GM19468 (cell line): ENCODE measurements around the gene FAM186B.

Source experiments
- ATAC-seq: cut with Tn5 transposase; IDR thresholded peaks from one replicate; pipeline ENCODE4 v1.9.1; 2021; ENCODE audit warnings: mild to moderate bottlenecking, moderate library complexity, moderate number of reproducible peaks; ENCODE audit not compliant: unreplicated experiment; ENCODE audit errors: extremely low read depth

The FAM186B gene

DNA sequence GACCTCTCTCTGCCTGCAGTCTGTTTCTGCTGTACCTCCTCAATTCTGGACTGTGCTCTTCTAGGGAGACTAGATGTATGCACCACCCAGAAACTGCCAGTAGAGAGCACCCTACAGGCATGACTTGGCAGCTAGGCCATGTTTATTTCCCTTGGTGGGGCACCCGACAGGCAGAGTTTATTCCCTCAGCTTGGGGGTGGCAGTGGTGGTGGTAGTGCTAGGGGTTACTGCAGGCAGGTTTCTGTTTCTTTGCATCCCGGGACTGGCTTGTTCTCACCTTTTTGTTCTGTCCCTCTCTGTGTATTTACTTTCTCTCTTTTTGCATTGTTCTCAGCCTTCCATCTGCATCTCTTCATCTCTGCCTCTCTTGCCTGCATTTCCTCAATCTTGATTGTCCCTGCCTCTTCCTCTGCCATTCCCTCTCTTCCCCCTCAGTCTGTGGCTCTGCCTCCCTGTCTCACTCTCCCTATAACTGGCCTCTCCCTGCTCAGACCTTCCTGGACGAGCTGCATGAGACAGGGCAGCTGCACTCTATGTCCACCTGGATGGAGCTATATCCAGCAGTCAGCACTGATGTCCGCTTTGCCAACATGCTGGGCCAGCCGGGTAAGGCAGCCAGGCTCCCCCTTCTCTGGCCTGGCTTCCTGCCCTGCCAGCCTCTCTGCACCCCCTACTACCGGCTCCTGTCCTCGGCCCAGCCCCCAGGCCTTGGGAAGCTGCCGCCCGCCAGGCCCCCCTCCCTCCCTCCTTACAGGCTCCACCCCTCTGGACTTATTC is 31.7 kb upstream of the FAM186B start:
- no peak for ATAC-seq

- ATAC-seq, result no peak
Observed at GRCh38 chr12:49636574-49636973, 31.1 kb upstream of the FAM186B start.

- ATAC-seq, result no peak
Observed at GRCh38 chr12:49635656-49636055, 30.2 kb upstream of the FAM186B start.

DNA sequence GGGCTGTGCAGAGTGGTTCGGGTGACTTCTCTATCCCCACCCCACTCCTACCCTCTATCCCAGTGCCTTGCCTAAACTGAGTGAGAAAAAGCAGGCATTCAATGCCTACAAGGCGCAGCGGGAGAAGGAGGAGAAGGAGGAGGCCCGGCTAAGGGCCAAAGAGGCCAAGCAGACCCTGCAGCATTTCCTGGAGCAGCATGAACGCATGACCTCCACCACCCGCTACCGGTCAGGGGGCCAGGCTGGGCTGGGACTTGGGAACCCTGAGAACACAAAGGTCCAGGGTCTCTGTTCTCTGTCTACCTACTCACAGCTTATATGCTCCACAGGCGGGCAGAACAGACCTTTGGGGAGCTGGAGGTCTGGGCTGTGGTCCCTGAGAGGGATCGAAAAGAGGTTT is 29.6 kb upstream of the FAM186B start:
- ATAC-seq, result no peak

DNA sequence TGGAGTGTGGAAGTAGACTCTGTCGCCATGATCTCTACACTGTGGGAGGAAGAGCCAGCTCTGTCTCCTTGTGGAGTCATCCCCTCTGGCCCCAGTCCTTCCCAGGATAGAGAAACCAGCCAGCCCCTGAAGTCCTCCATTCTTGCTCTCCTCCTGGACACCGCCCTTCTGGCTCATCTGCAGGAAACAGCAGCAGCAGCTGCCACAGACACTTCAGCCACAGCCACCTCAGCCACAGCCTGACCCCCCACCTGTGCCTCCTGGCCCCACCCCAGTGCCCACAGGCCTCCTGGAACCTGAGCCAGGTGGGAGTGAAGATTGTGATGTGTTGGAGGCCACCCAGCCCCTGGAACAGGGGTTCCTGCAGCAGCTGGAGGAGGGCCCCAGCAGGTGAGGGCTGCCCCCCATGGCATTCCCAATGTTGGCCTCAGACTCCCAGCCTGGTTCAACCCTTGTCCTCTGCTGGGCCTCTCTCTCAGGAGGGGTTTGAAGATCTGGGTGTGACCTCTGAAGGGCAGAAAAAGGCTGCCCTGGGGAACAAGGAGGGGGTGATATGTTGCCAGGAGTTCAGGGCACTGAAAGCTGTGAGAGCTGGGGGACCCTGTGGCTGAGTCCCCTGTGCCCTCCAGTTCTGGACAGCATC is 28.4 kb upstream of the FAM186B start:
- ATAC-seq, result no peak

DNA sequence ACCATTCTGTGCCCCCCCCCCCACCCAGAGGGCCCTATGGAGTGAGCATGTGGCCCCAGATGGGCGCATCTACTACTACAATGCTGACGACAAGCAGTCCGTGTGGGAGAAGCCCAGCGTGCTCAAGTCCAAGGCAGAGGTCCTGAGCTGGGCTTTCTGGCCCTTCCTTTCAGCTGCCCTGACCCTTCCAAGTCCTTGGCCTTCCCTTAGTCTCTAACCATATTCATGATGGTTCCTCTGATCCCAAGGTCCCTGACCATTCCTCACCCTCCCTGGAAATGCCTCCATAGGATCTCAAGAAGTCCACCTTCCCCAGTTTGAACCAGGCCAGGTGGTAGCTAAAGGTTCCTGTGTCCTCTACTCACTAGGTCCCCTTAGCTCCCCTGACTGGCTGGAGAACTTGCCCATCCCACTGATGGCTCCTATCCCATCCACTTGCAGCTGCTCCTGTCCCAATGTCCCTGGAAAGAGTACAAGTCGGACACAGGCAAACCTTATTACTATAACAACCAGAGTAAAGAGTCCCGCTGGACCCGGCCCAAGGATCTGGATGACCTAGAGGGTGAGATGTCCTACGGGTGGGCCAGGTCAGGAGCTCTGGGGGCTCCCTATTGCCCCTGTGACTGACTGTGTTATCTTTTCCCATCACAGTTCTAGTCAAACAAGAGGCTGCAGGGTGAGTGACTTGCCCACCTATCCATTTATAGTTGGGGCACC is 27.7 kb upstream of the FAM186B start:
- ATAC-seq, result no peak

DNA sequence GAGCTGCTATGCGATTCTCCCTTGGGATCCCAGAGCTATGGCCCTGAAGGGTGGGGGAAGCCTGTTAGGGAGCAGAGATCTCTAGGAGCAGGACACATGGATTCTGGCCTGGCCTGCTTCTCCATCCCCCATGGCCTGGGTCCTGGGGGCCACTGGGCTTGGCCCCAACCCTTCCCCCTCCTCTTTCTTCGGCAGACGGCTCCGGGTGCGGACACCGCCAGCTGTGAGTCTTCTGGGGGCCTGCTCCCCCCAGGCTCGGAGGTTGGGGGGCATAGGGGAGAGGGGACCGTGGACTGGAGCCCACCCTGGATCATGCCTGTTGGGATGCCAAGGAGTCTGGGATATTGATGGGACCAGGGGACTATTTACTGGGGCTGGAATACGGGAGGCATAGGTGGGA is 27.0 kb upstream of the FAM186B start:
- ATAC-seq, result no peak

DNA sequence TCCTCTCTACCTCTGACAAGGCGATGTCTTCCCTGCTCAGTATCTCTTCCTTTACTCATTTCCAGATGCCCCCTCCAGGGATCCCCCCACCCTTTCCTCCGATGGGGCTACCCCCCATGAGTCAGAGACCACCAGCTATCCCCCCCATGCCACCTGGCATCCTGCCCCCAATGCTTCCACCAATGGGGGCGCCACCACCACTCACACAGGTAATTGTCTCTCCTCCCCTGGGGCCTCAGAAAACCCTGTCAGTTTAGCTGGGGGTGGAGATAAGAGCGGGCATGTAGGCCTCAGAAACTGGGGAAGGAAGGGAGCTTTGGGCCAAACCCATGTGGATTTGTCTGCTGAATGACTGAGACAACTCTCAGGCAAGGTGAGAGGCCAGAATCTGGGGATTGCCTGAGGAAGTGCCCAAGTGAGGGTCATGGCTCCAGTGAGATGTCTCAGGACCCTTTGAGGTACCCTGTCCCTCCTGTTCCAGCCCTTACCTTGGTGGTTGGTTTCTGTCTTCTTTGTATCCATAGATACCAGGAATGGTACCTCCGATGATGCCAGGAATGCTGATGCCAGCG is 26.0 kb upstream of the FAM186B start:
- ATAC-seq, result no peak

- no peak for ATAC-seq
Observed at GRCh38 chr12:49627752-49628360, 22.4 kb upstream of the FAM186B start.

DNA sequence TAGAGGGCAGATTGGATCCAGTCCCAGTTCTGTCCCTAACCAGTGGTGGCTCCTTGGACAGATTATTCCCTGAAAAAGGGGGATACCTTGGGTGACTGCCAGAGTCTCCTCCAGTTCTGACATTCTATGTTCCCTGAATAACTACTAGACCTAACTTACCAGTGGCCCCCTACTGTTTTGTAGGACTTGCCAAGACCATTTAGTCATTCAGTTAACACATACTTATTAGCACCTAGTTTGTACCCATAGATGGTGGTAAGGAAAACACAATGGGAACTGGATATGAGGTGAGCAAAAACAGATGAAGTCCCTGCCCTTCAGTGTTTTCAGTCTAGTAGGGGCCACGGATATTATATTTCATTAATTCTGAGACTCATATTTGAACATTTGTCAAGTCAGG is 21.4 kb upstream of the FAM186B start:
- no peak for ATAC-seq

GRCh38 chr12:49626169-49626835 is 20.9 kb upstream of the FAM186B start:
- ATAC-seq, result no peak

DNA sequence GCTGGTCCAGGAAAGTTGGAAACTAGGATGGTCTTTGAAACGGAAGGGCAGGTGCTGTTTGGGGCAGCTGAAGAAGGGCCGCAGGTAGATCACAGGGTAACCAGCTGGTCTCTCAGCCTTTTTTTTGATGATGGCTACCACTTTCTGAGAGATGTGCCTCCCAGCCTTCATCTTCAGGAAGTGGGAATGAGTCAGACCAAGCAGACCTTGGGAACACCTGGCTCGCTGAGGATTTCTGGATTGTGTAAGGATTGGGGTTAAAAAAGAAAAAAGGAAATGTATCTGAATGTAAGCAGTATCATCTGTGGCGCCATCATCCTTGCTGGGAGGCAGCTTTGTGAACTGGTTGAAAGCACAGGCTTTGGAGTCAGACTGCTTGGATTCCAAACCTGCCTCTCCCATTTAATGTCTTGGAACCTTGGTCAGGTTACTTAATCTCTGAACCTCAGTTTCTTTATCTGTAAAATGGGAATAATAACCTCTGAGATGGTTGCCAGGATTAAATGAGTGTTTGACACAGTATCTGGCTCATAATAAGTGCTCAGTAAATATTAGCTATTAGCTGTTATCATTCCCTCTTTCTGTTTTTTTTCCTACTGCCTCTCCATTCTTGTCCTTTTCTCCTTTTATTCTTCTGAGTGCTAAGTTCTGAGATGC is 19.6 kb upstream of the FAM186B start:
- no peak for ATAC-seq

- peak; percentile 51 for ATAC-seq
Observed at GRCh38 chr12:49623142-49623904, 17.9 kb upstream of the FAM186B start, which contains the start of gene PRPF40B. Gene PRPF40B, plus strand, starts transcription at chr12:49623561. Its CDS starts 30 bp downstream, at chr12:49623591.

DNA sequence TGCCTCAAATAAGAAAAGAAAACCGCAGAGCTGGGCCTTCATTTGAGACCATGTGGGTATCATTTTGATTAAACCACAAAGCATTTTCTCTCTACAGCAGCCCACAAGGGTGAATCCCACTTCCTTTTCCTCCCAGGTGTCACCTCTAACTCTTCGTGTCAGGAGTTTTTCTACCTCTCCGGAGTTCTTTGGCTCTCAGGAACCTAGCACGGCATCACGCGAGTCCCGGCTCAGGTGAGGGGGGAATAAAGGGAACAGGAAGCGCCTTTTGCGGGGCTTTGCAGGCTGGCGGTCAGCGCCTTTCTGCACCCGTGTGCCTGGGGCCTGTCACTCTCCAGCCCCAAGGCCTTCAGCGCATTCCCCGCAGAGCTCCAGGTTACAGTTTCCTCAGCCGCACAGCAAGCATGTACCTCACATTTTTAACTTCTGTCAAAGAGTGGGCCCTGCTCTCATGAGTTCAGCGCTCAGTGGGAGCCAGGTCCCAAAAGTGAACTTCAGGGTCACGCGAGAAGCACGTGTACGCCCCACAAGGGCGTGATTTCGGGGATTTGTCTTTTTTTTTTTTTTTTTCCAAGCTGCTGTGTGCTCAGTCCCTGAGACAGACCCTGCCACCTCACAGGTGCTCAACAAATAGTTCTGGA is 17.2 kb upstream of the FAM186B start:
- ATAC-seq, result peak; percentile 14

GRCh38 chr12:49621651-49622500 is 16.4 kb upstream of the FAM186B start:
- no peak for ATAC-seq

- no peak for ATAC-seq
Observed at GRCh38 chr12:49619286-49619685, 13.8 kb upstream of the FAM186B start.

- ATAC-seq, result no peak
Observed at GRCh38 chr12:49618576-49618975, 13.1 kb upstream of the FAM186B start.
